Cardiac septum (tissue), 1 donor: ENCODE measurements around the gene ZNF513. TPM values are rescaled to one million over a fixed set of nuclear protein-coding genes. Genes with fewer than 3 reads are reported as not detected.
A peak's percentile ranks its signal among the peaks of the same experiment; 100 is the strongest.
"Not testable (repeated sequence)": the region's sequence is repeated elsewhere in the genome, so short reads cannot be mapped to it uniquely, and the experiment has no call there.

ENCODE experiments used
- DNase-seq: peaks from one replicate; pipeline ENCODE4 v3.0.0-alpha.2; 2020; ENCODE audit warnings: low spot score
- intact Hi-C: fragments of 100-400 bp; cut with DNase I; formaldehyde crosslinking; loops from one replicate; pipeline ENCODE4 v1.14.0; 2022
- long read RNA-seq: library from polyadenylated mRNA; unstranded; transcript quantifications from one replicate; pipeline ENCODE4 v2.0.0, GENCODE V29; 2021
- total RNA-seq: library from RNA; stranded (reverse); fragmentation: NEBNext Ultra II Directional; extraction: Animal tissue kit (Norgen Biotek cat#: 25700); gene quantifications from one replicate; pipeline ENCODE4 v1.2.1, GENCODE V29; 2021
- donor health status: DM: no; HTN: no; CAD: no.

The ZNF513 gene, protein sequence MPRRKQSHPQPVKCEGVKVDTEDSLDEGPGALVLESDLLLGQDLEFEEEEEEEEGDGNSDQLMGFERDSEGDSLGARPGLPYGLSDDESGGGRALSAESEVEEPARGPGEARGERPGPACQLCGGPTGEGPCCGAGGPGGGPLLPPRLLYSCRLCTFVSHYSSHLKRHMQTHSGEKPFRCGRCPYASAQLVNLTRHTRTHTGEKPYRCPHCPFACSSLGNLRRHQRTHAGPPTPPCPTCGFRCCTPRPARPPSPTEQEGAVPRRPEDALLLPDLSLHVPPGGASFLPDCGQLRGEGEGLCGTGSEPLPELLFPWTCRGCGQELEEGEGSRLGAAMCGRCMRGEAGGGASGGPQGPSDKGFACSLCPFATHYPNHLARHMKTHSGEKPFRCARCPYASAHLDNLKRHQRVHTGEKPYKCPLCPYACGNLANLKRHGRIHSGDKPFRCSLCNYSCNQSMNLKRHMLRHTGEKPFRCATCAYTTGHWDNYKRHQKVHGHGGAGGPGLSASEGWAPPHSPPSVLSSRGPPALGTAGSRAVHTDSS
- total RNA-seq = 10.6 TPM
- long read RNA-seq, transcript ZNF513-201 (4 exons, 2,139 nt) = major isoform, 21 of 46 reads
- long read RNA-seq, partial matches to known transcripts = 7 of 46 reads
- long read RNA-seq, other reads (novel, unspliced or antisense) = 16 of 46 reads

DNA sequence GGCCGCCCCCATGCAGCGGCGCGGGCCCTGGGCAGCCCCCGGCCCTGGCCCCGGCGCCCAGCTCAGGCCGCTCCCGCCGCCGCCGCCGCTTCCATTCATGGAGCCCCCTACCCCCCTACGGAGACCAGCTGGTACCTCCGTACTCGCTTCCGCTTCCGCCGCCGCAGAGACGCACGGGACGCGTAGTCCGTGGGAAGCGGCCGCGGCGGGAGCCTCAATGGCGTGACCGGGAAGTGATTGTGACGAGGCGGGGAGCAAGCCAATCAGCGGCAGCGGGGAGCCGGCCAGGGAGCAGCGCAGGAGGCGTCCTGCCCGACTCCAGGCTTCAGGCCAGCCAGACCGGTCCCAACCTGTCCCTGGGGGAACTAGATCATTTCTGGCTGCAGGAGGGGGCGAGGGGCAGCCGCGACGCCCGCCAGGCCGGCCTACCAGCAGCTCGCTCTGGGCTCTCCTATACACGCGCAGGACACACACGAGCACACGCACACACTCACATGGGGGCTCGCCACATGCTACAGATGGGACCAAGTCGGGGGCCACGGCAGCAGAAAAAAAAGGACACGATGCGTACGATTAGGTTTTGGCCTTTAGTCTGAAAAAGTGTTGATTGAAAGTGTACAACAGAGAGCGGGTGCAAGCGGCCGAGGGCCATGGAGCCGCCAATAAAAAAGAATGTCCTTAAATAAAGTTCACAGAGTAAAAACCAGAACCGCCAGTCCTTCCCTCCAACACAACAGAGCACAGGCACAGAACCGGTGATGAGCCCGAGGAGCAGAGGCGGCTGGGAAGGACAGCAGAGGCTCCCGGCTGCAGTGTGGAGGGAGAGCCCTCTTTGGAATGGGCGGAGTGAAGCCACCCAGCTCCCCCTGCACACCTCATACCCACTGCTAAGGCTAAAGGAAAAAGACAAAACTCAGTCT is at the start of gene ZNF513:
Gene ZNF513, minus strand, starts transcription at position 109 of the 920 bp plus-strand sequence. CDS start 208 bp downstream, outside the sequence.
- peak; percentile 99 for DNase-seq
- intact Hi-C loops = loop anchor here (2.0 kb wide), 2 partner anchors 28 to 48 kb away; partner anchors contain the start of genes NRBP1 and PPM1G

DNA sequence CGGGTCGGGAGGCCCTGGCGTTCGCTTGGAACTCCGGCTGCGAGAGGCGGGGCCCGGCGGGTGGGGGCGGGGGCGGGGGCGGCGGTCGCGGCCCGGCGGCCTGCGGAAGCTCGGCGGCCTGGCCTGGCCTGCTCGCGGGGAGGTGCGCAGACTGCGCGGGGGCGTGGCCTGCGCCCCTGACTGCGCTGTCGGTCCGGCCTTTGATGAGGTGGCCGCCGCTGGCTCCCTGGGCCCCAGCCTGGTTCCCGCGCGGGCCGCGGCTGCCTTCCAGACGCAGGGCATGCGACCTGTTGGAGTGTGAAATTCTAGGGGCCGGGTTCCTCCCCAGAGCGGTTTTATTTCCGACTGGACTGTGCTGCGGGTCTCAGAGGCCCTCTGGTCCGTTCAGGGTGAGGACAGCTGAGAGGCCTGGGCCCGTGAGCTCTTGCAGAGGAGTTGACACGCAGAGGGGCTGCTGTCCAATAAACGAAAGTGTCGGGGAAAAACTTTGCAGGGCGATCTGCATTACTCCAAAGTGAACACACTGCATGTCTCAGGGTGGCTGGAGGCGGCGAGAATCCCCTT is 48.5 kb upstream of the ZNF513 start:
- intact Hi-C loops = loop anchor here (1.0 to 5.0 kb wide), 4 partner anchors 20 to 59 kb away; partner anchors contain the start of genes EIF2B4, IFT172, PPM1G and SNX17

DNA sequence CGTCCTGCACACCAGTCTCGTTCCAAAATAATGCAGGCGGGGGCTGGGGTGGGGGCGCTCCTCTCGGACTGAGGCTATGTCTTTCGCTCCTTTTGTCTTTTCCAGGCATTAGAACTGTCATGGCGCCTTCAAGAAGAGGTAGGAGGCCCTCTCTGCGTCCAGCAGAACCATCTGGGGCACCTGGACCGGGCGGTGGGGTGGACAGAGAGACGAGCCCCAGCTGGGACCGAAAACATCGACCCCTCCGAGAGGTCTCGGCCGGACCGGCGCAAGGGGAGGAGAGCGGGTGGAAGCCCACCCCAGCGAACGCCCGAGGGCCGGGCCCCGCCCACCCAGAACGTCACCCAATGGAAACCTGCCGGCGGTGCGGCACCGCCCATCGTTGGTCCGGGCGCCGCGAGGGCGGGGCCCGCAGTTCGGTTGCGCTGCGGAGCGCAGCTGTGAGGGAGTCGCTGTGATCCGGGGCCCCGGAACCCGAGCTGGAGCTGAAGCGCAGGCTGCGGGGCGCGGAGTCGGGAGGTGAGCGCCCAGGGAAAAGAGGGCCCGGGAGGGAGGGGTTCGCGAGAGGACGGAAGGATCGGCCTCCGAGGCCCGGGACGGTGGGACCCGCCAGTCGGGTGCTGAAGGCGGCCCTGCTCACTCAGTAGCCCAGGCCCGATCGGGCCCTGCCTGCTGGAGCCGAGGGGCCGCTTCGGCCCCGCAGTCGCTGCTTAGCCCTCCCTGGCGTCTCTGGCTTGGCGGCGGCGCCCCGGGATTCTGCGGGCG is 47.9 kb upstream of the ZNF513 start, which contains the start of gene NRBP1:
Gene NRBP1, plus strand, starts transcription at position 419 of the 765 bp plus-strand sequence. CDS start 4,643 bp downstream, outside the sequence.
- DNase-seq = peak; percentile 96
- intact Hi-C loops = loop anchor here (1.0 to 5.0 kb wide), 4 partner anchors 19 to 59 kb away; partner anchors contain the start of genes EIF2B4, IFT172, PPM1G and SNX17

More for the DNA sequence above, 48.5 kb upstream of the ZNF513 start:
- peak; percentile 91 for DNase-seq

DNA sequence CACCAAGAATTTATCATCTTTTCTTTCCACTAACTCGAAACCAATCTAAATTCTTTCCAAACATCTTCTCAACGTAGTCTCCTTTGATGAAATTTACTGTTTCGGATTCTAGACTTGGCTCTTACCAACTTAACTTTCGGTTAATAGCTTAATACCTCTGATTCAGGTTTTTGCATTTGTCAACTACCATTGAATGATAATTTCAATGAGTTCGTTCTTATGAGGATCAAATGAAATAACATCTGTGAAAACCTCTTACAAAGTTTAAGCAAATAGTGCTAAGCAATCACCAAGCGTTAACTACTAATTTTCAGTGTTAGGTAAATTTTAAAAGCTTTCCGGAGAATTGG is 47.3 kb upstream of the ZNF513 start:
- DNase-seq = no peak
- intact Hi-C loops = loop anchor here (1.0 to 5.0 kb wide), 4 partner anchors 19 to 59 kb away; partner anchors contain the start of genes EIF2B4, IFT172, PPM1G and SNX17

DNA sequence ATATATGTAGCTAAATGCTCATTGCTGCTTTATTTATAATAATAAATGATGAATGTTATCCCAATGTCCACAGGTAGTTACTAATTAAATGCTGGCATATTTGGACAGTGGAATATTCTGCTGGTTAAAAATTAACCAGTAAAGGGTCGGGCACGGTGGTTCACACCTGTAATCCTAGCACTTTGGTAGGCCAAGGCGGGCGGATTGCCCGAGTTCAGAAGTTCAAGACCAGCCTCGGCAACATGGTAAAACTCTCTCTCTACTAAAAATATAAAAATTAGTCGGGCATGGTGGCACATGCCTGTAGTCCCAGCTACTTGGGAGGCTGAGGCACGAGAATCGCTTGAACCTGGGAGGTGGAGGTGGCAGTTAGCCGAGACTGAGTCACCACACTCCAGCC is 44.5 kb upstream of the ZNF513 start:
- DNase-seq = not testable (repeated sequence)
- intact Hi-C loops = loop anchor here (5.0 kb wide), 1 partner anchor 62 kb away; the partner anchor contains the start of gene IFT172

DNA sequence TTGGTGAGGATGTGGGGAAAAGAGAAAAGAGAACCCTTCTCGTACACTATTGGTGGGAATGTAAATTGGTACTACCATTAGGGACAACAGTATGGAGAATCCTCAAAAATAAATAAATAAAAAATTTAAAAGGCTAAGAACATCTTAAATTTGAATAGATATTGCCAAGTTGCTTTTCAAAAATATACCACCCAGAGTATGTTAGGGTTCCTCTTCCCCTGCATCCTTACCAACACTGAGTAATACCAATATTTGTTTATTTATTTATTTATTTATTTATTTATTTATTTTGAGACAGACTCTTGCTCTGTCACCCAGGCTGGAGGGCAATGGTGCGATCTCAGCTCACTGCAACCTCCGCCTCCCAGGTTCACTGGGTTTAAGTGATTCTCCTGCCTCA is 42.4 kb upstream of the ZNF513 start:
- DNase-seq = no peak
- intact Hi-C loops = no loop called here

DNA sequence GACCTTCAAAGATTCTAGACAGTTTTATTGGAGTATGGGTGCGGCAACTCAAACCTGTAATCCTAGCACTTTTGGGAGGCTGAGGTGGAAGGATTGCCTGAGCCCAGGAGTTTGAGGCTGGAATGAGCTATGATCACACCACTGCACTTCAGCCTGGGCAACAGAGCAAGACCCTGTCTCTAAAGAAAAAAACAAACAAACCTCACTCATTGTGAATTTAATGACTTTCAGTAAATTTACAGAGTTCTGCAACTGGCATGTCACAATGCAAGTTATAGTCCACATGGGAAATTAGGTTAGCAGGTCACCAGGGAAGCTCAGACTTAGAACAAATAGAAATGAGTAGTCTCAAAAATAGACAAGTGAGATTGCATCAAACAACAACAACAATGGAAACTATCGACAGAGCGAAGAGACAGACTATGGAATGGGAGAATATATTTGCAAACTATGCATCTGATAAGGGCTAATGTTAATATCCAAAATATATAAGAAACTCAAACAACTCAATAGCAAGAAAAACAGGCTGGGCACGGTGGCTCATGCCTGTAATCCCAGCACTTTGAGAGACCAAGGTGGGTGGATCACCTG is 41.2 kb upstream of the ZNF513 start:
- no peak for DNase-seq
- intact Hi-C loops = no loop called here

DNA sequence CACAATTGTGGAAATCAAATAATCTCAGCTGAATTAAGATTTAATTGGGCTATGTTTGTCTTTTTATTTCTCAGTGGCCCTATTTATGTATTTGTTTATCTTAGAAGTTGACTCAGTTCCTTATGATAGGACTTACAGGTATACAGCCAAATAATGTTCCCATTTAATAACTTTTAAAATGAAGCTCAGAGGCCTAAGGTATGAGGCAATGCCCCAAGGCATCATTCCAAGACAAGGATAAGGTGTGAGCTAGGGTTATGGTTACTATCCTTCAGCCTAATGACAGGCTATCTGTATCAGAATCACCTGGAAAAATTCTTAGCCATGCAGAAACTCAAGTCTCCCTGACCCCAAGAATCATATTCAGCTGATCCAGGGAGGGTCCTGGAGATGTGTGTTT is 40.5 kb upstream of the ZNF513 start:
- intact Hi-C loops = no loop called here

DNA sequence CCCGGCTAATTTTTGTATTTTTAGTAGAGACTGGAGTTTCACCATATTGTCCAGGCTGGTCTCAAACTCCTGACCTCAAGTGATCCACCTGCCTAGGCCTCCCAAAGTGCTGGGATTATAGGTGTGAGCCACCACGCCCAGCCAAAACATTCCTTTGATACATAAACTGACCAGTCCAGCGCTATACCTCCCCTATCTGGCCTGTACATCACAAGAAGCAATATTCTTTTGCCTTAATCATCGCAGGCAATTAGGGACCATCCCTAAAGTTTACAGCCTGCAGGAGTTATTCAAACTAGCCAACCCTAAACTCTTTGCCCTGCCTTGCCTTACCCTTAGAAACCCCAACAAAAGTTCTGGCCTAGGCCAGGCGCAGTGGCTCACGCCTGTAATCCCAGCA is 35.6 kb upstream of the ZNF513 start:
- intact Hi-C loops = no loop called here
- DNase-seq = no peak

More for the DNA sequence above, 40.5 kb upstream of the ZNF513 start:
- no peak for DNase-seq

DNA sequence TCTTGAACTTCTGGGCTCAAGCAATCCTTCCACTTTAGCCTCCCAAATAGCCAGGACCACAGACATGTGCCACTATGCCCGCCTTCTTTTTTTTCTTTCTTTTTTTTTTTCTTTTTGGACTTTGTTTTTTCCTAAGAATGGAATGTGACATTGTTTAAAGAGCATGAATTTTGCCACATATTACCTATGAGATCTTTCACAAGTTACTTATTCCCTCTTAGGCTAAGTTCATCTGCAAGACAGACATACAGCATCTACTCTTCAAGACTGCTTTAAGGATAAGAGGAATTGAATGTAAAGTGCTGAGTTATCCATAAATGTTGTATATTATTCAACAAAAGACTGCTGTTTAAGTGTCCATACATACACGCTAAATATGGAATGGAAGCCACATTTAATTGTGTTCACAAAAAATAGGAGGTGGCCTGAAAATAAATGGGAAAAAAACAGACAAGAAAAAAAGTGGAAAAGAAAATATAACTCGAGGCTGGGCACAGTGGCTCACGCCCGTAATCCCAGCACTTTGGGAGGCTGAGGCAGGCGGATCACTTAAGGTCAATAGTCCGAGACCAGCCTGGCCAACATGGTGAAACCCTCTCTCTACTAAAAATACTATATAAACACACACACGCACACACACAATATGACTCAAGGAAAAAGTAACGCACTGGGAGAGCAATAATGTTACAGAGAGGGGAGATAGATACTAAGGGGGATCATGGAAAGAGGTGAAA is 32.1 kb upstream of the ZNF513 start:
- no peak for DNase-seq
- intact Hi-C loops = no loop called here

DNA sequence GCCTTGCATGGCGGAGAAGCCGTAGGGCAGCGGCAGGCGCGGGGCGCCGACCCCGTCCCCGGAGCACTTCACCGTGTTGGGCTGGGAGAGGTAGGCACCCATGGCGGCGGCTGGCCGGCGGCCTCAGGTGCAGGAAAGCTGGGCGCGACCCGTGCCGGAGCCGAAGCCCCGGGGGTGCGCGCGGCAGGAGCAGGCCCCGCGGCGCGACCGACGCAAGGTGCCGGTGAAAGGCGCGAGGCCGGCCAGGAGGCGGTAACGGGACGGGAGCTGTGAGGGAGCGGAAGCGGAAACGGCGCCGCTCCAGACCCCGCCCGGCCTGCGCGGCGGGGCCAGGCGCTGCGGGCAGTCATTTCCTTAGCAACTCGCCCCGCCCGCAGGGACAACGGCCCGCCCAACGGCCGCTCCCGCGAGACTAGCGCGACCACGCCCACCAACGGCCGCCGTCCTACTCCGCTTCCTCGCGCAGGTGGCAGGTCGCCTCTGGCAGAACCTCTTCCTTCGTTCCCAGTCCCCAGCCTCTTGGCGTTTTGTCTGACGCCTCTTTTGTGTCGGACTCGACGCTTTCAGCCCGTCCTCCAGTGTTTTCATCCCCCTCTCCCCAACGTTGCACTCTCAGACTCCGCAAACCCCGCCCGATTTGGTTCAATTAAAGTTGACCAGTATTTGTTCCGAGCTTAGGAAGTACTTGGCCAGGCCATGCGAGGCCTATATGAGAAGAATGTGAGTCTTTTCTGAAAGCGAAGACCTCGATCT is 29.0 kb upstream of the ZNF513 start, which contains the start of gene PPM1G:
Gene PPM1G, minus strand, starts transcription at position 271 of the 753 bp plus-strand sequence. Its CDS starts 169 bp downstream, at position 102.
- intact Hi-C loops = loop anchor here (1.0 to 10.0 kb wide), 3 partner anchors 19 to 255 kb away; partner anchors contain the start of genes NRBP1, SLC4A1AP, SUPT7L and ZNF513
- peak; percentile 99 for DNase-seq

DNA sequence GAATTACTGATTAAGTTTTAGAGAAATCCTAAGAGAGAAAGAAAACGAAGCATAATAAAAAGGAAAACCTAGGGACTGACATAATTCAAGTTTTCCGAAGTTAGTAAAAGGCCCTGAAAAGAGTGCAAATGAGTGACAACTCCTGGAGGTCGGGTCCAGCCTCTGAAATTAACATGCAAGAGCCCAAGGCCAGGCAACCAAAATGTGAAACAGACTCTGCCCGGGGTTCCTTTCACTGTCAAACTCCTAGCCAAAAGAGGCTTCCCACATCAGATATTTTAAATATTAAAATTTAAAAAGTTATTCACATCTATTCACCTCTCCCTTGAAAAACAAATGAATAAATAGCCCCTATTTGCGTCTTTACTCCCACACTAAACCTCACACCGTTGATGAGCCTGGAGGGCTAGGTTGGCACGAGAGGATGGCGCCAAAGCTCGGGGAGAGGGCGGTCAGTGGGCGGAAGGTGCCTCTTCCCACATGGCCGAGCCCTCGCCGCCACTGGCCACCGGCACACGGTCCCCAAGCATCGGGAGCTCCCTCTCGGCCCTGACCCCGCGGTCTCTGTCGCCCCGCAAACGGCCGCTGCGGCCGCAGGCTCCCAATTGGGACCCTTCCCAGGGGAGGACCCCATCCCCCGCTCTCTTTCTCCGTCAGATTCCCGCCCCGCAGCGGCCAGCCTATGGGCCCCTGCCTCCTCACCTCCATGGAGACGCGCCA is 28.2 kb upstream of the ZNF513 start:
- intact Hi-C loops = loop anchor here (1.0 to 10.0 kb wide), 3 partner anchors 20 to 256 kb away; partner anchors contain the start of genes NRBP1, SLC4A1AP, SUPT7L and ZNF513

DNA sequence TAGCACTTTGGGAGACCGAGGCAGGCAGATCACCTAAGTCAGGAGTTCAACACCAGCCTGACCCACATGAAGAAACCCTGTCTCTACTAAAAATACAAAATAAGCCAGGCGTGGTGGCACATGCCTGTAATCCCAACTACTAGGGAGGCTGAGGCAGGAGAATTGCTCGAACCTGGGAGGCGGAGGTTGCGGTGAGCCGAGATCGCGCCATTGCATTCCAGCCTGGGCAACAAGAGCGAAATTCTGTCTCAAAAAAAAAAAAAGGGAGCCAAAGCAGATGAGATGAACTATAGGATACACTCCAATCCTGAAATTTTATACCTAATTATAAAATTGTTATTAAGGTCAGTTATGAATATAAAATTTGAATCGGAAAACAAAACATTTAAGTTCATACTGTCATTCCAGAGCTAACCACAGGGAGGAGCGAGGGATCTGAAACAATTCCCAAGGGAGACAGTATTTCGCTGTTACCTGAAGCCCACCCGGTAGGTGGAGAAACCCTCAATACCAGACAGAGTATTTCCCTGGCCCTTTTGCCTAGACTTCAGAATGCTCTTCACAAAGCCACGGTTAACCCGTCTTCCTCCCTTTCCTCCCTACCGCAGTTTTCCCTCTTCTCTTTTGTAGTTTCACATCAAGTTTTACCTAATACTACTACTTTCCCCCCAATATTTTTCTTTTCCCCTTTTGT is 27.4 kb upstream of the ZNF513 start:
- no peak for DNase-seq
- intact Hi-C loops = loop anchor here (2.0 to 10.0 kb wide), 2 partner anchors 27 to 257 kb away; partner anchors contain the start of genes SLC4A1AP, SUPT7L and ZNF513

More for the DNA sequence above, 28.2 kb upstream of the ZNF513 start:
- peak; percentile 80 for DNase-seq

DNA sequence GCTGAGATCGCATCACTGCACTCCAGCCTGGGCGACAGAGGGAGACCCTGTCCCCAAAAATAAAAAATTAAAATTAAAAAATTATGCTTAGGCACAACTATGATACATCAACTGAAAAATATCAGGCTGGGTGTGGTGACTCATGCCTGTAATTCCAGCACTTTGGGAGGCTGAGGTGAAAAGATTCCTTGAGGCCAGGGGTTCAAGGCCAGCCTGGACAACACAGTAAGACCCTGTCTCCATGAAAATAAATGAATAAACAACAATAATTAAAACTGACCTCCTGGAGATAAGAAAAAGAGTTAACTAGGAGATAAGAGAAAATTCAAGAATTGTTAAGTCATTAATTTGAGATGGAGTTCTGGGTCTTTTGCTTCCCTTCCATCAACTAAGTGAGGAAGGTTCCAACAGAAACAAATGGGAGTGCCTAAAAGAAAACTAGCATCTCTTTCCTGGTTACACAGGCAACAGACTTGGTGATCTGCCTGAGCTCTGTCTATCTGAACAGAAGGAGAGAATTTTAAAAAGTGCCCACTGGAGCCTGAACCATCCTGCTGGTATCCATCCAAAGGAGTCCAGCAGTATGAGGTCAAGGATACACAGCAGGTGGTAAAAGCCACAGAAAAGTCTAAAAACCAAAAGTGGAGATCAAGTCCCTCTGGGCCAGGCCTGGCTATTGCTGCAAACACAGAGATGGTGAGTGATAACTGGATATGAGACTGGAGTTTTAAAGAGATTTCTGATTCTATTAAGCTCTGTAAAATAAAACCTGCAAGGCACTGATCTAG is 20.0 kb upstream of the ZNF513 start:
- DNase-seq = no peak
- intact Hi-C loops = loop anchor here (10.0 kb wide), 1 partner anchor 264 kb away; the partner anchor contains the start of genes SLC4A1AP and SUPT7L
